ENCODE data around the gene SIRT1. TPM values are rescaled to one million over a fixed set of nuclear protein-coding genes. Genes with fewer than 3 reads are reported as not detected.

Gene SIRT1
- total RNA-seq, 1 donor from 2014 or later, result 26.2 TPM

DNA sequence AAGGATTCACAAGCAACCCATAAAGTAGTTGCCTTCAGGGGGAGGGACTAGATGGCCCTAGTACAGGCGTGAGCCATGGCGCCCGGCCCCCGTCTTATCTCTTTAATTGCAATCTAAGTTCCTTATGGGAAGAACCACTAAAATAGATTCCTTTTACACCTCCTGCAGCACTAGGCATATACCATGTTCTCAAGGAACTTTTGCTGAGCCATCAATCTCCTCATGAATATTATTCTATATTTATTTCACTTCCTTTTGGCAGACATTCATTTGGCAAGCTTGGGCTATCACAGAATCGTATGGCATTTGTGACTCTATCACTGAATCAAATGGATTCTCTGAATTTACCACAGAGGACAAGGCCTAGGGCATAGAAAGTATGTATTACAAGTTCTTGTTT, 31.7 kb upstream of the SIRT1 start:
- no peak for DNase-seq (ENCODE audit: low spot score in 2 of 2, unreplicated experiment in 2 of 2)
- no peaks in the 10 kb centered on the region for H3K36me3 Mint-ChIP-seq
- peaks cover 14% of the 10 kb centered on the region for H3K4me1 Mint-ChIP-seq
- H3K27ac Mint-ChIP-seq, result no peak overlapping the region
- no peaks in the 10 kb centered on the region for H3K9me3 Mint-ChIP-seq
- TF ChIP-seq, protein P1, sequence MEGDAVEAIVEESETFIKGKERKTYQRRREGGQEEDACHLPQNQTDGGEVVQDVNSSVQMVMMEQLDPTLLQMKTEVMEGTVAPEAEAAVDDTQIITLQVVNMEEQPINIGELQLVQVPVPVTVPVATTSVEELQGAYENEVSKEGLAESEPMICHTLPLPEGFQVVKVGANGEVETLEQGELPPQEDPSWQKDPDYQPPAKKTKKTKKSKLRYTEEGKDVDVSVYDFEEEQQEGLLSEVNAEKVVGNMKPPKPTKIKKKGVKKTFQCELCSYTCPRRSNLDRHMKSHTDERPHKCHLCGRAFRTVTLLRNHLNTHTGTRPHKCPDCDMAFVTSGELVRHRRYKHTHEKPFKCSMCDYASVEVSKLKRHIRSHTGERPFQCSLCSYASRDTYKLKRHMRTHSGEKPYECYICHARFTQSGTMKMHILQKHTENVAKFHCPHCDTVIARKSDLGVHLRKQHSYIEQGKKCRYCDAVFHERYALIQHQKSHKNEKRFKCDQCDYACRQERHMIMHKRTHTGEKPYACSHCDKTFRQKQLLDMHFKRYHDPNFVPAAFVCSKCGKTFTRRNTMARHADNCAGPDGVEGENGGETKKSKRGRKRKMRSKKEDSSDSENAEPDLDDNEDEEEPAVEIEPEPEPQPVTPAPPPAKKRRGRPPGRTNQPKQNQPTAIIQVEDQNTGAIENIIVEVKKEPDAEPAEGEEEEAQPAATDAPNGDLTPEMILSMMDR (IDR thresholded peaks at IDR 0.05; ENCODE audit: unreplicated experiment), result no peak
- H3K4me3 Mint-ChIP-seq, result no peak overlapping the region
- H3K27me3 Mint-ChIP-seq (ENCODE audit: low read depth), result no peaks in the 10 kb centered on the region

GRCh38 chr10:67853512-67853911, 30.9 kb upstream of the SIRT1 start:
- H3K9me3 Mint-ChIP-seq, result no peaks in the 10 kb centered on the region

DNA sequence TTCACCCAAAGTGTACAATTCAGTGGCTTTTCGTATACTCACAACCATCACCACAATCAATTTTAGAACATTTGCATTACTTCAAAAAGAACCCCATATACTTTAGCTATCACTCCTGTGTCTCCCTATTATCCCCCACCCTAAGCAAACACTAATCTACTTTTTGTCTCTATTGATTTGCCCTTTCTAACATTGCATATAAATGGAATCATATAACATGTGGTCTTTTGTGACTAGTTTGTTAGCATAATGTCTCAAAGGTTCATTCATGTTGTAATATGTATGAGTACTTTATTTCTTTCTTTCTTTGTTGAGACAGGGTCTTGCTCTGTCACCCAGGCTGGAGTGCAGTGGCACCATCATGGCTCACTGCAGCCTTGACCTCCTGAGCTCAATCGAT, 25.5 kb upstream of the SIRT1 start:
- no peaks in the 10 kb centered on the region for H3K4me1 Mint-ChIP-seq
- DNase-seq (ENCODE audit: low spot score in 2 of 2, unreplicated experiment in 2 of 2), result no peak
- H3K27ac Mint-ChIP-seq, result no peak overlapping the region
- H3K36me3 Mint-ChIP-seq, result no peaks in the 10 kb centered on the region
- TF ChIP-seq, protein P1 (IDR thresholded peaks at IDR 0.05; ENCODE audit: unreplicated experiment), result no peak
- no peaks in the 10 kb centered on the region for H3K27me3 Mint-ChIP-seq (ENCODE audit: low read depth)
- H3K4me3 Mint-ChIP-seq, result no peak overlapping the region
- H3K9me3 Mint-ChIP-seq, result no peaks in the 10 kb centered on the region

More at GRCh38 chr10:67853512-67853911, 30.9 kb upstream of the SIRT1 start:
- Mint-ChIP-seq H3K4me1 (peaks cover 14% of the 10 kb centered on the region), H3K36me3 (no peaks in the 10 kb centered on the region), H3K27me3 (ENCODE audit: low read depth) (no peaks in the 10 kb centered on the region), H3K4me3 (no peak overlapping the region), H3K27ac (no peak overlapping the region)
- TF ChIP-seq, protein P1 (IDR thresholded peaks at IDR 0.05; ENCODE audit: unreplicated experiment), result no peak
- no peak for DNase-seq (ENCODE audit: low spot score in 2 of 2, unreplicated experiment in 2 of 2)

DNA sequence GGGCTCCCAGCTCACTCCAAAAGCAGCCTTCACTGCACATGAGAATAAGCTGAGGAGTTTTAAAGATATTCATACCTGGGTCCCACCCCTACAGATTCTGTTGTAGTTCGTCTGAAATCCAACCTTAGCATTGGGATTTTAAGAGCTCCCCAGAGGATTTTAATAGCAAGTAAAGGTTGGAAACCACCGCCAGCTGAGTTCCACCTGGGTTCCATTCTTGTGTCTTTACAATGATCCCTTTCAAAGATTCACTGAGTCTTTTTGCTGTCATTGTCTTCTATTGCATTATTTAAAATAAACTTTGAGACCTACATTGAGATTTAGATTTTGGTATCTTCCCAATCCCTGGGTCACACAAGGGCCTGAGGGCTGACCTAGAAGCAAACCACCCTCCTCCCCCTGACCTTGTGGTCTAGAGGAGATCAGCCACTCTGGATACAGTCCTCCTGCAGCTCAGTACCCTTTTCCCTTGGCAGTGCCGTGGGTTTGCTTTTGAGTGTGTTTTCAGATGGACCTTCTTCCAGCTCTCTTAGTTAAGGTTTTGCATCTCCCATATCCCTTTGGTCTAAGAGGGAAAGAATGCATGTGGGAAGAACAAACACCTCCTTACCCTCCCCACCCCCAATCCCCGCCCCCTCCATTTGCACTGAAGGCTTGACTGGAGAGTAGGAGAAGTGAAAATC, 22.6 kb upstream of the SIRT1 start:
- Mint-ChIP-seq H3K4me1 (no peaks in the 10 kb centered on the region), H3K27ac (no peak overlapping the region), H3K9me3 (no peaks in the 10 kb centered on the region), H3K4me3 (no peak overlapping the region), H3K36me3 (no peaks in the 10 kb centered on the region), H3K27me3 (ENCODE audit: low read depth) (no peaks in the 10 kb centered on the region)
- TF ChIP-seq, protein P1 (IDR thresholded peaks at IDR 0.05; ENCODE audit: unreplicated experiment), result no peak
- no peak for DNase-seq (ENCODE audit: low spot score in 2 of 2, unreplicated experiment in 2 of 2)

GRCh38 chr10:67863094-67863493, 21.4 kb upstream of the SIRT1 start:
- no peak for DNase-seq (ENCODE audit: low spot score in 2 of 2, unreplicated experiment in 2 of 2)
- H3K36me3 Mint-ChIP-seq, result no peaks in the 10 kb centered on the region
- H3K27me3 Mint-ChIP-seq (ENCODE audit: low read depth), result no peaks in the 10 kb centered on the region
- H3K27ac Mint-ChIP-seq, result no peak overlapping the region
- no peak overlapping the region for H3K4me3 Mint-ChIP-seq
- TF ChIP-seq, protein P1 (IDR thresholded peaks at IDR 0.05; ENCODE audit: unreplicated experiment), result no peak
- H3K9me3 Mint-ChIP-seq, result no peaks in the 10 kb centered on the region
- H3K4me1 Mint-ChIP-seq, result no peaks in the 10 kb centered on the region
